Measurements from ENCODE around the gene DFFB. TPM values are rescaled to one million over a fixed set of nuclear protein-coding genes. Genes with fewer than 3 reads are reported as not detected.
A peak's percentile ranks its signal among the peaks of the same experiment; 100 is the strongest.

The DFFB gene
- total and polyA plus RNA-seq, 4 donors = 5.1 to 12.1 (median 5.8) TPM

DNA sequence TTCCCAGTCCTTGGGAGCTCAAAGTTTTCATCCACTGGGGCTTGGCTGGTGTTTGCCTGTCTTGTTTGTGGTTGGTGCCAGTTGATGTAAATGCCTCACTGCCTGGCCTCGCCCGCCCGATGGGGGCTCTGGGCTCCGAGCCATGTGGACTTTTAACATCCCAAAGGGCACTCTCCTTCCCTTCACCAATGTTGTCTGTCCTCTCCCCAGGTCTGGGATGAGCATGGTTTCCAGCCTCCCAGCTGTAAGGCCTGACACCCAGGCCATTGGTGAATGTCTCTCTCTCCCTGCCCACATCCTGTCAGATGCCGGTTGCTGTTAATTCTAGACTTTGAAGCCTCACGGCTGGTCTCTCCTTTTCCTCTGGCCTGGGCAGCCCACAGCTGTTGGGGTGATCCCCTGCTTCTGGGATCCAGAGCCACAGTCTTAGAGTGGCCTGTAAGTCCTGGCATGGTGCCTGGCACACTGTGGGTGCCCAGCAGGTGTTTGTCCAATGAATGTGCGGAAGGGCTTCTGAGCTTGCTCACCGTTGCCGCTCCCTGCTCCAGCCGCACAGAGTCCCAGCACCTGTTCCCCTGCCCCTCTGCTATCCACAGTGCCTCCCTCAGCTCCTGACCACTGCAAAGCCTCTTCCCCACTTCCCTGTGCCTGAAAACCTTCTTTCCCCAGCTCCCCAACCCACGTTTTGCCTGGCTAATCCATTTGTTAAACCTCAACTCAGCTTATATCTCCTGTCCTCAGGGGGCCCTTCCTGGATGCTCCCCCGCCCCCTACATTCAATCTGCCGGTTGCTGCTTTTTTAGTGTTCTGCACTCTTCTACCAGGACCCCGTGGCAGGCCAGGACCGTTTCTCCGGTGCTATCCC is 46.1 kb downstream of the DFFB start:
- no peak for ATAC-seq (ENCODE audit: insufficient read depth, low FRiP score)
- Histone ChIP-seq H3K9ac (ENCODE audit: insufficient read depth in 1 of 2, low read length in 2 of 2) (no peak overlapping the region), H3K4me3 (no peak overlapping the region), H3K9me3 (ENCODE audit: control insufficient read depth in 4 of 4, insufficient read depth in 3 of 4, low read length in 3 of 4) (peaks cover 0 to under 1% (median under 1%) of the 10 kb centered on the region in 4 donors), H3K36me3 (ENCODE audit: control insufficient read depth in 4 of 4, insufficient read depth in 4 of 4, low read length in 4 of 4) (peaks cover 0 to under 1% (median 0%) of the 10 kb centered on the region in 4 donors), H3K27ac (ENCODE audit: low read depth in 1 of 2, low read length in 1 of 2) (no peak overlapping the region), H3K4me1 (ENCODE audit: control insufficient read depth in 5 of 5, insufficient read depth in 5 of 5, low read length in 5 of 5) (peaks cover 0 to 4% (median 0%) of the 10 kb centered on the region in 5 donors), H3K27me3 (ENCODE audit: control insufficient read depth in 3 of 3, insufficient read depth in 3 of 3, low read length in 2 of 3) (no peaks in the 10 kb centered on the region)
- DNase-seq = peak in 1 of 3 donors; percentile 48
- WGBS, 2 donors = 74 to 76% methylated on average over 16 of the region's 16 CpGs
- TF ChIP-seq, protein P1, sequence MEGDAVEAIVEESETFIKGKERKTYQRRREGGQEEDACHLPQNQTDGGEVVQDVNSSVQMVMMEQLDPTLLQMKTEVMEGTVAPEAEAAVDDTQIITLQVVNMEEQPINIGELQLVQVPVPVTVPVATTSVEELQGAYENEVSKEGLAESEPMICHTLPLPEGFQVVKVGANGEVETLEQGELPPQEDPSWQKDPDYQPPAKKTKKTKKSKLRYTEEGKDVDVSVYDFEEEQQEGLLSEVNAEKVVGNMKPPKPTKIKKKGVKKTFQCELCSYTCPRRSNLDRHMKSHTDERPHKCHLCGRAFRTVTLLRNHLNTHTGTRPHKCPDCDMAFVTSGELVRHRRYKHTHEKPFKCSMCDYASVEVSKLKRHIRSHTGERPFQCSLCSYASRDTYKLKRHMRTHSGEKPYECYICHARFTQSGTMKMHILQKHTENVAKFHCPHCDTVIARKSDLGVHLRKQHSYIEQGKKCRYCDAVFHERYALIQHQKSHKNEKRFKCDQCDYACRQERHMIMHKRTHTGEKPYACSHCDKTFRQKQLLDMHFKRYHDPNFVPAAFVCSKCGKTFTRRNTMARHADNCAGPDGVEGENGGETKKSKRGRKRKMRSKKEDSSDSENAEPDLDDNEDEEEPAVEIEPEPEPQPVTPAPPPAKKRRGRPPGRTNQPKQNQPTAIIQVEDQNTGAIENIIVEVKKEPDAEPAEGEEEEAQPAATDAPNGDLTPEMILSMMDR (IDR thresholded peaks at IDR 0.05; ENCODE audit: control extremely low read depth, extremely low read depth) = no peak

DNA sequence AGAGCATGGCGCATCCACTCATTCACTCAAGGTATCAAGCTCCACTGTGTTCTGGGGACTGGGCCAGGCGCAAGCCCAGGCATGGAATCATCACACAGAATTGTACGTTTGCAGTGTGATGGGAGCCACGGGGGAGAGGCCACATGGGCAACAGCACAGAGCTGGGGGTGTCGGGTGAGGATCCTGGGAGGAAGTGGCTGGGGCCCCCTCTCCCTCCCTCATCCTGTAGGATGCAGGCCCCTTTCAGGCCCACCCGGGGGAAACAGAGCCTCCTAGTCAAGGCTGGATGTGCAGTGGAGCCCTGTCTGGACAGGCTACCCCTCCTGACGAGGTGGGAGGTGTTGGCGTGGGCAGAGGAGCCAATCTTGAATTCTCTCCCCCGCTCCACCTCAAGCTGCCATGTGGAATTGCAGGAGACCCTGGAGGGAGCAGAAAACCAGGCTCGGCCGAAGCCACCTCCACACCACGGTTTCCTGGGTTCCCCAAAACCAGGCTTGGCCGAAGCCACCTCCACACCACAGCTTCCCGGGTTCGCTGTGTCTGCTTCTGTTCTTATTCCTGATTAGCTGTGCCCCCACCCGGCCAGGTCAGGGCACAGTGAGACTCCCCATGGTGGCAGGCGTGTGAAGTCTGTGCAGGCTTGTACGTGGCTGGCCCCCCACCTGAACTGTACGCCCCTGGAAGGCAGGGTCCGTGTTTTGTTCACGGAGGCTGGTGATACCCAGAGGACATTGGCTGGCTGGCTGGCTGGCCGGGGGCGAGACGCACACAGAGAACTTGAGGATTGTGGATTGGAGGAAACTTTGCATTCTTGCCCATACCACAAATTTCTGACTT is 46.9 kb downstream of the DFFB start:
- Histone ChIP-seq H3K9ac (ENCODE audit: insufficient read depth in 1 of 2, low read length in 2 of 2) (no peak overlapping the region), H3K27ac (ENCODE audit: low read depth in 1 of 2, low read length in 1 of 2) (no peak overlapping the region), H3K36me3 (ENCODE audit: control insufficient read depth in 4 of 4, insufficient read depth in 4 of 4, low read length in 4 of 4) (no peaks in the 10 kb centered on the region), H3K27me3 (ENCODE audit: control insufficient read depth in 3 of 3, insufficient read depth in 3 of 3, low read length in 2 of 3) (no peaks in the 10 kb centered on the region), H3K9me3 (ENCODE audit: control insufficient read depth in 4 of 4, insufficient read depth in 3 of 4, low read length in 3 of 4) (no peaks in the 10 kb centered on the region), H3K4me3 (no peak overlapping the region), H3K4me1 (ENCODE audit: control insufficient read depth in 5 of 5, insufficient read depth in 5 of 5, low read length in 5 of 5) (peaks cover 0 to 3% (median 0%) of the 10 kb centered on the region in 5 donors)
- 69 to 81% methylated on average over 24 of the region's 24 CpGs for WGBS, 2 donors
- DNase-seq (peak in 1 of 3 donors; percentile 6), ATAC-seq (ENCODE audit: insufficient read depth, low FRiP score) (no peak)
- TF ChIP-seq, protein P1 (IDR thresholded peaks at IDR 0.05; ENCODE audit: control extremely low read depth, extremely low read depth) = no peak

DNA sequence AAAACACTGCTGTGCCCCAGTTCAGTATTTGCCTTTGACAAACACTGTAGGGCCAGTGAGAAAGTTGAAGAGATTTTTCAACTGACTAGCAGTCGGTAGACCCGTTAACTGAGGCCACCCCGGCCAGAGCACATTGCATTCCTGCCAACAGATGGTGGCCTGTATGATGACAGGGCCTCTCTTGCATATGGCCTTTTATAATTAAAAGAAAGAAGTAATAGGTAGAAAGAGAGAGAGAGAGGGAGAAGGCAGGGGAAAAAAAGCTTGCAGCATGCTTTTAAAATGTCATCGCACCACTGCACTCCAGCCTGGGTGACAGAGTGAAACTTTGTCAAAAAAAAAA is 47.5 kb downstream of the DFFB start:
- H3K9me3 ChIP-seq (ENCODE audit: control insufficient read depth in 4 of 4, insufficient read depth in 3 of 4, low read length in 3 of 4) = no peaks in the 10 kb centered on the region
- H3K36me3 ChIP-seq (ENCODE audit: control insufficient read depth in 4 of 4, insufficient read depth in 4 of 4, low read length in 4 of 4) = no peaks in the 10 kb centered on the region
- DNase-seq (peak in 1 of 3 donors; percentile 15), ATAC-seq (ENCODE audit: insufficient read depth, low FRiP score) (no peak)
- 82 to 87% methylated on average over 4 of the region's 4 CpGs for WGBS, 2 donors
- no peak overlapping the region for H3K4me3 ChIP-seq
- peaks cover 0 to under 1% (median 0%) of the 10 kb centered on the region in 3 donors for H3K27me3 ChIP-seq (ENCODE audit: control insufficient read depth in 3 of 3, insufficient read depth in 3 of 3, low read length in 2 of 3)
- TF ChIP-seq, protein P1 (IDR thresholded peaks at IDR 0.05; ENCODE audit: control extremely low read depth, extremely low read depth) = no peak
- no peaks in the 10 kb centered on the region for H3K4me1 ChIP-seq (ENCODE audit: control insufficient read depth in 5 of 5, insufficient read depth in 5 of 5, low read length in 5 of 5)
- no peak overlapping the region for H3K9ac ChIP-seq (ENCODE audit: insufficient read depth in 1 of 2, low read length in 2 of 2)
- no peak overlapping the region for H3K27ac ChIP-seq (ENCODE audit: low read depth in 1 of 2, low read length in 1 of 2)

Data from lung (tissue), 12 donors.